ENCODE data around the gene TMEM218. TPM values are rescaled to one million over a fixed set of nuclear protein-coding genes. Genes with fewer than 3 reads are reported as not detected.

The TMEM218 gene
- total RNA-seq, 1 experiment from 2014 or later, result 14.3 TPM

DNA sequence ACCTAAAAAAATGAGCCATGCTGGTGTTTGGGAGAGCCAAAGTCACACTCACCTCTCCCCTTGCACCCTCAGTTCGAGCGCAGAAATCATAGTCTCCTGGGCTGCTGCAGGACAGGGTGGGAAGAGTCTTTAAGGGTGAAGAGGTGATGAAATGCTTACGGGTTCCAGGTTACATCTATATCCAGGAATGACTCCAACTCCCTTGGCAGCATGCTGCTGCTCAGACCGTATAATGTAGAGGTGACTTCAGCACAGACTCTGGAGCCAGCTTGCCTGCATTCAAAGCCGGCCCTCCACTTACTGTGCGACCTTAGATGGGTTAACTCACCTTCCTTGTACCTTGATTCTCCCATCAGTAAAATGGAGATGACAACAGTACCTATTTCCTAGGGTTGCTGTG lies 35.9 kb upstream of the TMEM218 start:
- no CpG with 5 or more reads among the region's 6 CpGs for WGBS (ENCODE audit: extremely low coverage, insufficient read length, low lambda C conversion rate)
- Mint-ChIP-seq H3K4me3 (no peak overlapping the region), H3K4me1 (peaks cover 41 to 45% of the 10 kb centered on the region in 2 experiments), H3K27me3 (ENCODE audit: low read depth) (peaks cover 67% of the 10 kb centered on the region), H3K36me3 (ENCODE audit: insufficient read depth in 1 of 3, low read depth in 3 of 3) (no peaks in the 10 kb centered on the region), H3K27ac (peak overlapping the region in 1 of 3 experiments; percentile 36; a peak in 1 of 7 replicates), H3K9me3 (no peaks in the 10 kb centered on the region)
- H3K4ac ChIP-seq (ENCODE audit: low read depth, low read length), result no peak overlapping the region
- no peak overlapping the region for H3T11ph ChIP-seq (ENCODE audit: low read length)
- no peak overlapping the region for H3K9ac ChIP-seq (ENCODE audit: extremely low read depth, insufficient read length, low read length)
- peaks cover 17% of the 10 kb centered on the region; the same call in 1 of the 2 replicates for H3K27me3 ChIP-seq (ENCODE audit: insufficient read depth, low read length)
- no peak for DNase-seq
- no peak overlapping the region for H2BK20ac ChIP-seq (ENCODE audit: low read depth, low read length, poor library complexity, severe bottlenecking)
- no peak overlapping the region for H3K14ac ChIP-seq (ENCODE audit: insufficient read depth, low read length)
- H2AK5ac ChIP-seq (ENCODE audit: insufficient read length, low read length), result no peak overlapping the region
- H4K20me1 ChIP-seq (ENCODE audit: control insufficient read depth, insufficient read depth, insufficient read length), result peaks cover 3% of the 10 kb centered on the region
- H3K79me2 ChIP-seq (ENCODE audit: insufficient read depth, low read length), result no peaks in the 10 kb centered on the region
- no peak overlapping the region for H3K56ac ChIP-seq (ENCODE audit: insufficient read length, low read depth, low read length)
- no peak overlapping the region for H2BK15ac ChIP-seq (ENCODE audit: low read depth, low read length)
- no peak overlapping the region for H4K91ac ChIP-seq (ENCODE audit: insufficient read length, low read depth, low read length)
- H2AFZ ChIP-seq (ENCODE audit: low read length), result no peak overlapping the region
- H3K9me3 ChIP-seq (ENCODE audit: control insufficient read depth, low read depth, low read length), result no peaks in the 10 kb centered on the region
- H4K5ac ChIP-seq (ENCODE audit: insufficient read length, low read depth, low read length), result no peak overlapping the region
- no peaks in the 10 kb centered on the region; the same call in 1 of the 2 replicates for H3K4me1 ChIP-seq (ENCODE audit: insufficient read depth, low read length)
- no peak overlapping the region for H4K8ac ChIP-seq (replicated peaks; ENCODE audit: insufficient read length, low read depth, low read length)
- H2BK5ac ChIP-seq (ENCODE audit: insufficient read length, low read length), result no peak overlapping the region
- no peak overlapping the region for H3K18ac ChIP-seq (ENCODE audit: insufficient read length, low read depth, low read length)
- H3K79me1 ChIP-seq (ENCODE audit: insufficient read depth, low read depth, low read length, poor library complexity, severe bottlenecking), result no peaks in the 10 kb centered on the region
- no peak overlapping the region for H3K4me2 ChIP-seq (ENCODE audit: insufficient read depth, insufficient read length, low read length)
- H2BK120ac ChIP-seq (ENCODE audit: low read depth, low read length, poor library complexity, severe bottlenecking), result no peak overlapping the region
- TF ChIP-seq, protein P1, sequence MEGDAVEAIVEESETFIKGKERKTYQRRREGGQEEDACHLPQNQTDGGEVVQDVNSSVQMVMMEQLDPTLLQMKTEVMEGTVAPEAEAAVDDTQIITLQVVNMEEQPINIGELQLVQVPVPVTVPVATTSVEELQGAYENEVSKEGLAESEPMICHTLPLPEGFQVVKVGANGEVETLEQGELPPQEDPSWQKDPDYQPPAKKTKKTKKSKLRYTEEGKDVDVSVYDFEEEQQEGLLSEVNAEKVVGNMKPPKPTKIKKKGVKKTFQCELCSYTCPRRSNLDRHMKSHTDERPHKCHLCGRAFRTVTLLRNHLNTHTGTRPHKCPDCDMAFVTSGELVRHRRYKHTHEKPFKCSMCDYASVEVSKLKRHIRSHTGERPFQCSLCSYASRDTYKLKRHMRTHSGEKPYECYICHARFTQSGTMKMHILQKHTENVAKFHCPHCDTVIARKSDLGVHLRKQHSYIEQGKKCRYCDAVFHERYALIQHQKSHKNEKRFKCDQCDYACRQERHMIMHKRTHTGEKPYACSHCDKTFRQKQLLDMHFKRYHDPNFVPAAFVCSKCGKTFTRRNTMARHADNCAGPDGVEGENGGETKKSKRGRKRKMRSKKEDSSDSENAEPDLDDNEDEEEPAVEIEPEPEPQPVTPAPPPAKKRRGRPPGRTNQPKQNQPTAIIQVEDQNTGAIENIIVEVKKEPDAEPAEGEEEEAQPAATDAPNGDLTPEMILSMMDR (conservative IDR thresholded peaks at IDR 0.05), result no peak
- H3K23ac ChIP-seq (ENCODE audit: insufficient read length, low read depth, low read length), result no peak overlapping the region
- no peaks in the 10 kb centered on the region for H3K23me2 ChIP-seq (ENCODE audit: insufficient read length, low read depth, low read length, poor library complexity, severe bottlenecking)
- no peak overlapping the region for H3K27ac ChIP-seq (ENCODE audit: insufficient read length, low read depth, low read length)
- H2BK12ac ChIP-seq (ENCODE audit: insufficient read length, low read depth, low read length), result no peak overlapping the region

Measured in H9 (cell line).